ENCODE data around the gene PAFAH1B1. TPM values are rescaled to one million over a fixed set of nuclear protein-coding genes. Genes with fewer than 3 reads are reported as not detected.
"Not testable (repeated sequence)": the region's sequence is repeated elsewhere in the genome, so short reads cannot be mapped to it uniquely, and the experiment has no call there.

PAFAH1B1 gene
- total and polyA plus RNA-seq, 7 experiments from 2014 or later, result 15.8 to 156 (median 127) TPM

DNA sequence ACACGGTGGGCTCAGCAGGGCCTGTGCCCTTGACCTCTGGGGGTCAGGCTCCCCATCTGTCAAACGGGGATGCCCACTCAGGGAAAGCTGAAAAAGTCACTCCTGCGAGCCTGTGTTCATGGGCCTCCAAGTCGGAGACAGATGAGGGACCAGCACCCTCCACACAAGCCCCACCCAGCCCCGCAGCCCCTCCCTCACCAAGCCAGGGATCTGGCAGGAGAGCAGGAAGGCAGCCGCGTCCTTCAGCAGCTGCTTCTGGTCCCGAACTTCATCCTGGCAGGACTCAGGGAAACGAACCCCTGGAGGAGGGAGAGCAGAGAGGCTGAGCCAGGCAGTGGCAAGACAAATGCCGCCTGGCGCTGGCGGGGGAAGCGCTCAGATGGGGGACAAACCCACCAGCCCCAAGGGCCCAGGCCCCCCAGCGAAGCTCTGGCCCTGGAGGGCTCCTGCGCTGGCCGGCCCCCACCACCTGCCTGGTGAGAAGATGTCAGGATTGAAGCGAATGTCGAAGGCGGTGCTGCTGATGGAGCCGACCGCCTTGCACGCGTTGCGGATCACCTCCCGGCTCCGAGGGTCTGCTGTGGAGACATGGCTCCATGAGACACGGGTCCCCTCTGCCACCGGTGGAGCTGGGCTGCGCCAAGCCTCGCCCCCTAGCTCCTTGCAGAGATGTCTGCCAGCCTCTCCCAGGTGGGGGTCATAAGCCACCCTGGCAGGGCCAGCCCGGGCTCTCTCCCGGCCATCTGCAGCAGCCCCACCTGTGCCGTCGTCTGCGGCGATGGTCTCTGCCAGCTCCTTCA is 102.7 kb downstream of the PAFAH1B1 start:
- no peak overlapping the region for H3K4me3 Mint-ChIP-seq
- no peak overlapping the region for H3K4me3 ChIP-seq (ENCODE audit: low read length)
- no peaks in the 10 kb centered on the region for H3K27me3 Mint-ChIP-seq
- peaks cover 0 to 1% (median 0%) of the 10 kb centered on the region in 11 donors for H3K9me3 Mint-ChIP-seq
- H3K4me1 ChIP-seq (ENCODE audit: control insufficient read depth in 2 of 2, insufficient read depth in 2 of 2, low read length in 2 of 2), result no peaks in the 10 kb centered on the region
- no peak for ATAC-seq
- H3K4me1 Mint-ChIP-seq, result no peaks in the 10 kb centered on the region
- ChIA-PET POLR2A (no interaction called here), CTCF (no interaction called here)
- H3K9me3 ChIP-seq (ENCODE audit: control insufficient read depth in 2 of 3, low read length in 3 of 3), result no peaks in the 10 kb centered on the region
- H3K36me3 Mint-ChIP-seq, result peaks cover 0 to 6% (median 0%) of the 10 kb centered on the region in 5 donors
- H3K27ac Mint-ChIP-seq, result no peak overlapping the region
- DNase-seq, result peak in 1 of 9 donors; percentile 21
- H3K36me3 ChIP-seq (ENCODE audit: control insufficient read depth in 2 of 3, insufficient read depth in 3 of 3, low read length in 3 of 3), result peaks cover 0 to 94% (median 2%) of the 10 kb centered on the region in 3 experiments
- no peak overlapping the region for H3K27ac ChIP-seq (ENCODE audit: low read depth, low read length)
- intact Hi-C loops (cut with micrococcal nuclease), result no loop called here
- H3K27me3 ChIP-seq (ENCODE audit: control insufficient read depth in 2 of 2, insufficient read depth in 2 of 2, low read length in 2 of 2), result no peaks in the 10 kb centered on the region

DNA sequence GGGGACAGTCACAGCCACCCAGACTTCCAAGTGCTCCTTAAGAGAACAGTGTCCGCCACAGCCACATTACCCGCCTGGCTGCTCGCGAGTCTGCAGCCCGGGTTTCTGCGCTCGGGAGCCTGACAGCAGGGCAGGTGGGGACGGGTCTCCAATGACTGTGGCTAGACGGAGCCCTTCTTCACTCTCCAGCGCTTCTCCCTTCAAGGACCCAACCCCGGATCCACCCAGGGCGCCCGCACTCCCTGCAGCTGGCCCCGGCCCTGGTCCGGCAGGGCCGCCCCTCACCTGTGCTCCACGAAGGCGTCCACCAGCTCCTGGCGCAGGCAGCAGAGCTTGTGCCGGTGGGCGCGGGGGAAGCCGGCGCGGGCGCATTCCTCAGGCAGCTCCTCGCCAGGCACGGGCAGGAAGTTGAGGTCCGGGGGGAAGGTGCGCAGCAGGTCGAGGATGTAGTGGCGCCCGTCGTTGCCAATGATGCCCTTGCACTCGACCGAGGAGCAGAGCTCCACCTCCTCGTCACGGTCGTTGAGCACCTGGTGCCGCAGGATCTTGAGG is 104.2 kb downstream of the PAFAH1B1 start:
- ChIA-PET POLR2A (no interaction called here), CTCF (no interaction called here)
- peaks cover 0 to 97% (median 2%) of the 10 kb centered on the region in 3 experiments for H3K36me3 ChIP-seq (ENCODE audit: control insufficient read depth in 2 of 3, insufficient read depth in 3 of 3, low read length in 3 of 3)
- no peaks in the 10 kb centered on the region for H3K27me3 ChIP-seq (ENCODE audit: control insufficient read depth in 2 of 2, insufficient read depth in 2 of 2, low read length in 2 of 2)
- ATAC-seq, result no peak
- no peaks in the 10 kb centered on the region for H3K9me3 ChIP-seq (ENCODE audit: control insufficient read depth in 2 of 3, low read length in 3 of 3)
- DNase-seq, result no peak
- H3K27ac Mint-ChIP-seq, result no peak overlapping the region
- H3K27me3 Mint-ChIP-seq, result no peaks in the 10 kb centered on the region
- no peaks in the 10 kb centered on the region for H3K9me3 Mint-ChIP-seq
- no peak overlapping the region for H3K4me3 Mint-ChIP-seq
- no peak overlapping the region for H3K27ac ChIP-seq (ENCODE audit: low read depth, low read length)
- no peaks in the 10 kb centered on the region for H3K4me1 Mint-ChIP-seq
- no peak overlapping the region for H3K4me3 ChIP-seq (ENCODE audit: low read length)
- intact Hi-C loops (cut with micrococcal nuclease), result no loop called here
- H3K4me1 ChIP-seq (ENCODE audit: control insufficient read depth in 2 of 2, insufficient read depth in 2 of 2, low read length in 2 of 2), result peaks cover 0 to 3% of the 10 kb centered on the region in 2 donors
- H3K36me3 Mint-ChIP-seq, result peaks cover 0 to 12% (median 0%) of the 10 kb centered on the region in 5 donors

DNA sequence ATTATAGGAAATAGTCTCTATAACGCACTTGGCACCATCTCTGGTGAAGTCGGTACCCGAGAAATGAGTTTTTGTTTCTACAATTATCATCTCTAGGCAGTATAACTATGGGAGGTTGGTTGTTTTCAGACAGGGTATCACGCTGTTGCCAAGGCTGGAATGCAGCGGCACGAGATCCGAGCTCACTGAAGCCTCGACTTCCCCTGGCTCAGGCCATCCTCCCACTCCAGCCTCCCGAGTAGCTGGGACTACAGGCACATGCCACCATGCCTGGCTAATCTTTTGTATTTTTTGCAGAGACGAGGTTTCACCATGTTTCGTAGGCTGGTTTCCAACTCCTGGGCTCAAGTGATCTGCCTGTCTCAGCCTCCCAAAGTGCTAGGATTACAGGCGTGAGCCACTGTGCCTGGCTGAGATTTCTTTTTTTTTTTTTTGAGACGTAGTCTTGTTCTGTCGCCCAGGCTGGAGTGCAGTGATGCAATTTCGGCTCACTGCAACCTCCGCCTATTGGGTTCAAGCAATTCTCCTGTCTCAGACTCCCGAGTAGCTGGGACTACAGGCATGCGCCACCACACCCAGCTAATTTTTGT is 105.9 kb downstream of the PAFAH1B1 start:
- H3K27me3 ChIP-seq (ENCODE audit: control insufficient read depth in 2 of 2, insufficient read depth in 2 of 2, low read length in 2 of 2); H3K9me3 ChIP-seq (ENCODE audit: control insufficient read depth in 2 of 3, low read length in 3 of 3); H3K4me1 ChIP-seq (ENCODE audit: control insufficient read depth in 2 of 2, insufficient read depth in 2 of 2, low read length in 2 of 2); H3K27me3 Mint-ChIP-seq; DNase-seq; H3K27ac Mint-ChIP-seq; H3K4me3 Mint-ChIP-seq; intact Hi-C loops (cut with micrococcal nuclease); CTCF ChIA-PET; ATAC-seq; H3K4me3 ChIP-seq (ENCODE audit: low read length); H3K9me3 Mint-ChIP-seq; H3K4me1 Mint-ChIP-seq; H3K27ac ChIP-seq (ENCODE audit: low read depth, low read length): not testable (repeated sequence)
- peaks cover 0 to 97% (median 10%) of the 10 kb centered on the region in 3 experiments for H3K36me3 ChIP-seq (ENCODE audit: control insufficient read depth in 2 of 3, insufficient read depth in 3 of 3, low read length in 3 of 3)
- POLR2A ChIA-PET, result interaction anchor here (0.7 kb wide), 1 partner anchor 33 kb away, joined by 3 read pairs; no protein-coding TSS in a partner anchor
- peaks cover 0 to 16% (median 0%) of the 10 kb centered on the region in 5 donors for H3K36me3 Mint-ChIP-seq

DNA sequence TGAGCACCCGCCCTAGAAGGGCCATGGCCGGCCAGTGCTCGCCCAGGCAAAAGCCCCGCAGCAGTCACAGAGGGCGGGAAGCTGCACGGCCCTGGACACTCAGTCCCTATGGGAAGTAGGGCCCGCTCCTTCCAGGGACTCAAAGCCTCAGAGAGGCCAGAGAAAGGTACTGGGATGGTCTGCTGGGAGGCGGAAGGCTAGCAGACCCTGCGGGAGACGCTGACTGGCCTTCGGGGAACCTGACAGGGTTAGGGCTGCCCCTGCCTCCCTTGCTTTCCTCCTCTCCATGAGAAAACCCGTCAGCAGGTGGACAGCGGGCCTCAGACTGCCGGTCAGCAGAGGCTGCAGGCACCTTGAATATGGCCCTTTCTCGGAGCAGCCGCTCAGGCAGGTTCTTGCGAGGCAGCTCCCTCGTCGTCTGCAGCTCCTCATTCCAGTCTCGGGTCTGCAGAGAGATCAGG is 106.6 kb downstream of the PAFAH1B1 start:
- Histone ChIP-seq H3K36me3 (ENCODE audit: control insufficient read depth in 2 of 3, insufficient read depth in 3 of 3, low read length in 3 of 3) (peaks cover 0 to 94% (median 10%) of the 10 kb centered on the region in 3 experiments), H3K27me3 (ENCODE audit: control insufficient read depth in 2 of 2, insufficient read depth in 2 of 2, low read length in 2 of 2) (no peaks in the 10 kb centered on the region), H3K27ac (ENCODE audit: low read depth, low read length) (no peak overlapping the region), H3K9me3 (ENCODE audit: control insufficient read depth in 2 of 3, low read length in 3 of 3) (no peaks in the 10 kb centered on the region), H3K4me3 (ENCODE audit: low read length) (no peak overlapping the region), H3K4me1 (ENCODE audit: control insufficient read depth in 2 of 2, insufficient read depth in 2 of 2, low read length in 2 of 2) (peaks cover 0 to 3% of the 10 kb centered on the region in 2 donors)
- no peak for DNase-seq
- Mint-ChIP-seq H3K27ac (no peak overlapping the region), H3K27me3 (no peaks in the 10 kb centered on the region), H3K9me3 (no peaks in the 10 kb centered on the region), H3K36me3 (peaks cover 0 to 18% (median 0%) of the 10 kb centered on the region in 5 donors), H3K4me1 (peaks cover 0 to 4% (median 0%) of the 10 kb centered on the region in 7 donors), H3K4me3 (no peak overlapping the region)
- POLR2A ChIA-PET, result interaction anchor here (0.7 kb wide), 1 partner anchor 34 kb away, joined by 3 read pairs; no protein-coding TSS in a partner anchor
- intact Hi-C loops (cut with micrococcal nuclease), result no loop called here
- no peak for ATAC-seq
- CTCF ChIA-PET, result no interaction called here

- Mint-ChIP-seq H3K4me3 (no peak overlapping the region), H3K36me3 (peaks cover 0 to 19% (median 0%) of the 10 kb centered on the region in 5 donors), H3K9me3 (no peaks in the 10 kb centered on the region), H3K4me1 (peaks cover 3 to 10% (median 4%) of the 10 kb centered on the region in 7 donors), H3K27ac (no peak overlapping the region), H3K27me3 (no peaks in the 10 kb centered on the region)
- DNase-seq, result no peak
- no peaks in the 10 kb centered on the region for H3K27me3 ChIP-seq (ENCODE audit: control insufficient read depth in 2 of 2, insufficient read depth in 2 of 2, low read length in 2 of 2)
- no peak overlapping the region for H3K27ac ChIP-seq (ENCODE audit: low read depth, low read length)
- peaks cover 0 to 88% (median 10%) of the 10 kb centered on the region in 3 experiments for H3K36me3 ChIP-seq (ENCODE audit: control insufficient read depth in 2 of 3, insufficient read depth in 3 of 3, low read length in 3 of 3)
- ATAC-seq, result no peak
- intact Hi-C loops (cut with micrococcal nuclease), result no loop called here
- H3K4me3 ChIP-seq (ENCODE audit: low read length), result no peak overlapping the region
- ChIA-PET POLR2A (no interaction called here), CTCF (no interaction called here)
- H3K9me3 ChIP-seq (ENCODE audit: control insufficient read depth in 2 of 3, low read length in 3 of 3), result no peaks in the 10 kb centered on the region
- H3K4me1 ChIP-seq (ENCODE audit: control insufficient read depth in 2 of 2, insufficient read depth in 2 of 2, low read length in 2 of 2), result peaks cover 0 to 3% of the 10 kb centered on the region in 2 donors
Observed at GRCh38 chr17:2700491-2701141, 107.2 kb downstream of the PAFAH1B1 start.

DNA sequence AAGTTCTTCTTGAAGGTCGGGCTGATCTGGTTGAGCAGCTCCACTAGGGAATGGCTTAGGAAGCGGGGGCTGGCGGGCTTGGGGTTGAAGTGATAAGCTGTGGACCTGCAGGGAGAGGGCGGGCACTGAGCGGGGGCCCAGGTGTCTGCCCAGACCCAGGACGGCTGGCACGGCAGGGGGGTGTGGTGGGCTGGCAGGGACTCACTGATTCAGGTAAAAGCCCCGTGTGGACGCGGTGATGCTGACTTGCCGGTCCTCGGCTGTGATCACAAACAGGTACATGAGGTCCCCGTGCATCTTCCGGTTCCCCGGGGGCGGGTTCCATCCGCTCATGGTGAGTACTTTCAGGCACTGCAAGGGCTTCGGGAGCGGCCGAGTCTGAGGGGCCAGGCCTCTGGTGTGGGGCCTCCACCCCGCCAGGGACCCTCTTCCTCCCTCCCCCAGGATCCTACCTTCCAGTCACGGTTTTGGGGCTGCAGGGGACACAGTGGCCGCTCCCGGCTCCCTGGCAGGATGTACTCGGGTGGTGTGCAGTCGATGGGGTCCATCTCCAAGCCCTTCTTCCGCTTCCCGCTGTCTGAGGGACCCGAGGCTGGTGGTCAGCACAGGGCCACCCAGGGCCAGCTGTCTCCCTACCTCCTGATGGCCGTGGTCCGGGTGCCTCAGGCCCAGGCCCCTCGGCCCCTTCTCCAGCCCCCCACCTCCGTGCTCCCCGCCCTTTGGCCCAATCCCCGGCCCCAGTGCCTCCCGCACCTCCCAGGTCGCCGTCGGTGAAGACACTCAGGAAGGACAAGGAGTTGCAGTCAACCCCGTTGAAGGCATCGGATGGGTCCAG is 107.9 kb downstream of the PAFAH1B1 start:
- intact Hi-C loops (cut with micrococcal nuclease), result no loop called here
- ChIA-PET CTCF (no interaction called here), POLR2A (no interaction called here)
- Histone ChIP-seq H3K4me1 (ENCODE audit: control insufficient read depth in 2 of 2, insufficient read depth in 2 of 2, low read length in 2 of 2) (peaks cover 0 to 3% of the 10 kb centered on the region in 2 donors), H3K4me3 (ENCODE audit: low read length) (no peak overlapping the region), H3K27ac (ENCODE audit: low read depth, low read length) (no peak overlapping the region), H3K27me3 (ENCODE audit: control insufficient read depth in 2 of 2, insufficient read depth in 2 of 2, low read length in 2 of 2) (no peaks in the 10 kb centered on the region), H3K36me3 (ENCODE audit: control insufficient read depth in 2 of 3, insufficient read depth in 3 of 3, low read length in 3 of 3) (peaks cover 0 to 81% (median 10%) of the 10 kb centered on the region in 3 experiments), H3K9me3 (ENCODE audit: control insufficient read depth in 2 of 3, low read length in 3 of 3) (no peaks in the 10 kb centered on the region)
- H3K9me3 Mint-ChIP-seq, result no peaks in the 10 kb centered on the region
- no peaks in the 10 kb centered on the region for H3K27me3 Mint-ChIP-seq
- H3K4me3 Mint-ChIP-seq, result no peak overlapping the region
- peaks cover 0 to 19% (median 0%) of the 10 kb centered on the region in 5 donors for H3K36me3 Mint-ChIP-seq
- DNase-seq (no peak), ATAC-seq (no peak)
- H3K4me1 Mint-ChIP-seq, result peaks cover 4 to 11% (median 8%) of the 10 kb centered on the region in 7 donors
- H3K27ac Mint-ChIP-seq, result no peak overlapping the region
